IMR-90 (cell line): Measurements from ENCODE around the gene ARFIP1. TPM values are rescaled to one million over a fixed set of nuclear protein-coding genes. Genes with fewer than 3 reads are reported as not detected.

Experiments
- ATAC-seq: fragments of 200-7000 bp; cut with Tn5 transposase; 2 replicates; pipeline ENCODE4 v1.9.1; 2020; ENCODE audit warnings: low read depth, mild to moderate bottlenecking, moderate library complexity
- BruUV-seq: library from RNA; stranded (reverse); fragments of 400-500 nt; replicated peaks from 2 replicates; lab custom pipeline; 2021; lab: Mats Ljungman, UMichigan
- CTCF ChIA-PET: fragments of 300-600 bp; formaldehyde crosslinking; extraction: SDS; loops from one replicate; lab custom pipeline; 2021; ENCODE audit warnings: antibody characterized with exemption; lab: Yijun Ruan, JAX
- POLR2A ChIA-PET: fragments of 300-600 bp; sonication (Branson Sonifier 250); formaldehyde crosslinking; loops from one replicate; lab custom pipeline; 2022; ENCODE audit warnings: antibody characterized with exemption; ENCODE audit not compliant: unreplicated experiment; lab: Charles Lee
- DNase-seq: peaks from one replicate; pipeline ENCODE4 v3.0.0; 2013
- H2AFZ ChIP-seq: replicated peaks from 2 replicates; pipeline ENCODE3; 2013; ENCODE audit warnings: low read length, mild to moderate bottlenecking; ENCODE audit not compliant: poor library complexity
- H2AK5ac ChIP-seq: 2 replicates; pipeline ENCODE4 v1.6.1; 2013; ENCODE audit warnings: low read depth, low read length, inconsistent platforms
- H2AK9ac ChIP-seq: replicated peaks from 2 replicates; pipeline ENCODE3; 2013; ENCODE audit warnings: mild to moderate bottlenecking, low read depth, low read length, moderate library complexity; ENCODE audit not compliant: poor library complexity
- H2BK120ac ChIP-seq: 2 replicates; pipeline ENCODE4 v1.6.1; 2013; ENCODE audit warnings: low read depth, low read length, inconsistent platforms
- H2BK15ac ChIP-seq: 3 replicates; pipeline ENCODE4 v1.6.1; 2013; ENCODE audit warnings: low read depth, low read length, inconsistent platforms
- H2BK20ac ChIP-seq: 2 replicates; pipeline ENCODE4 v1.6.1; 2013; ENCODE audit warnings: low read depth, mild to moderate bottlenecking, inconsistent platforms, low read length, moderate library complexity
- H2BK5ac ChIP-seq: 2 replicates; pipeline ENCODE4 v1.6.1; 2013; ENCODE audit warnings: mild to moderate bottlenecking, low read depth, low read length, inconsistent platforms; ENCODE audit not compliant: poor library complexity, severe bottlenecking
- H3K14ac ChIP-seq: replicated peaks from 2 replicates; pipeline ENCODE4 v1.6.1; 2013; ENCODE audit warnings: low read depth, low read length, inconsistent platforms
- H3K18ac ChIP-seq: 2 replicates; pipeline ENCODE4 v1.6.1; 2013; ENCODE audit warnings: low read depth, low read length, control low read depth
- H3K23ac ChIP-seq: 2 replicates; pipeline ENCODE4 v1.6.1; 2013; ENCODE audit warnings: low read depth, low read length, inconsistent platforms
- H3K27ac ChIP-seq: 2 replicates; pipeline ENCODE4 v1.5.1; 2013; ENCODE audit warnings: mild to moderate bottlenecking, control low read depth, low read length; ENCODE audit not compliant: insufficient read depth
- H3K27me3 ChIP-seq: 2 replicates; pipeline ENCODE4 v1.6.1; 2013; ENCODE audit warnings: low read length; ENCODE audit not compliant: control insufficient read depth, insufficient read depth
- H3K36me3 ChIP-seq: 2 replicates; pipeline ENCODE4 v1.6.1; 2013; ENCODE audit warnings: low read length, mixed read lengths; ENCODE audit not compliant: control insufficient read depth, insufficient read depth
- H3K4ac ChIP-seq: 2 replicates; pipeline ENCODE4 v1.6.1; 2013; ENCODE audit warnings: low read depth, low read length, inconsistent platforms
- H3K4me1 ChIP-seq: 2 replicates; pipeline ENCODE4 v1.6.1; 2013; ENCODE audit warnings: low read length, mixed read lengths; ENCODE audit not compliant: control insufficient read depth, insufficient read depth
- H3K4me2 ChIP-seq: 2 replicates; pipeline ENCODE4 v1.6.1; 2013; ENCODE audit warnings: low read depth, mild to moderate bottlenecking, control low read depth, low read length, moderate library complexity
- H3K4me3 ChIP-seq: 2 replicates; pipeline ENCODE4 v1.5.1; 2013; ENCODE audit warnings: low read depth, mild to moderate bottlenecking, control low read depth, low read length, moderate library complexity; ENCODE audit not compliant: insufficient read depth
- H3K56ac ChIP-seq: 2 replicates; pipeline ENCODE4 v1.6.1; 2013; ENCODE audit warnings: low read length, inconsistent platforms; ENCODE audit not compliant: insufficient read depth; ENCODE audit errors: extremely low read depth
- H3K79me1 ChIP-seq, 2 experiments: 2 replicates each; pipeline ENCODE4 v1.6.1; 2013; ENCODE audit warnings: low read length in 2 of 2, inconsistent platforms in 1 of 2, low read depth in 1 of 2
- H3K9ac ChIP-seq: 2 replicates; pipeline ENCODE4 v1.6.1; 2013; ENCODE audit warnings: low read depth, low read length, control low read depth
- H3K9me1 ChIP-seq: 2 replicates; pipeline ENCODE4 v1.6.1; 2013; ENCODE audit warnings: low read length, inconsistent platforms; ENCODE audit not compliant: insufficient read depth
- H3K9me3 ChIP-seq: 2 replicates; pipeline ENCODE4 v1.6.1; 2013; ENCODE audit warnings: low read length; ENCODE audit not compliant: control insufficient read depth, insufficient read depth
- H4K20me1 ChIP-seq: 2 replicates; pipeline ENCODE4 v1.6.1; 2013; ENCODE audit warnings: low read length, inconsistent platforms; ENCODE audit not compliant: insufficient read depth
- H4K5ac ChIP-seq: 2 replicates; pipeline ENCODE4 v1.6.1; 2013; ENCODE audit warnings: mild to moderate bottlenecking, low read depth, low read length, control low read depth
- H4K8ac ChIP-seq, 2 experiments: 2 replicates each; pipeline ENCODE4 v1.6.1; 2013; ENCODE audit warnings: low read depth in 2 of 2, low read length in 2 of 2, control low read depth in 1 of 2, inconsistent platforms in 1 of 2
- H4K91ac ChIP-seq: 2 replicates; pipeline ENCODE4 v1.6.1; 2013; ENCODE audit warnings: low read depth, low read length, inconsistent platforms; ENCODE audit not compliant: insufficient read depth
- BHLHE40 ChIP-seq: fragments of 150-350 bp; IDR thresholded peaks from 2 replicates; pipeline ENCODE4 v1.6.1; 2016; ENCODE audit warnings: mild to moderate bottlenecking, low read depth, low read length
- CEBPB ChIP-seq: IDR thresholded peaks from 2 replicates; pipeline ENCODE4 v1.6.1; 2012; ENCODE audit warnings: low read depth, low read length, improper control_type of control experiment
- CHD1 ChIP-seq: IDR thresholded peaks from 2 replicates; pipeline ENCODE4 v1.6.1; 2012; ENCODE audit warnings: low read depth, low read length, improper control_type of control experiment
- CTCF ChIP-seq: conservative IDR thresholded peaks from 2 replicates; pipeline ENCODE4 v1.5.1; 2012; ENCODE audit warnings: mild to moderate bottlenecking, low read depth, low read length, improper control_type of control experiment
- ELK1 ChIP-seq: fragments of 150-350 bp; IDR thresholded peaks from 2 replicates; pipeline ENCODE4 v1.6.1; 2016; ENCODE audit warnings: low read depth, mild to moderate bottlenecking, low read length, moderate library complexity, borderline replicate concordance
- FOS ChIP-seq: fragments of 150-350 bp; IDR thresholded peaks from 2 replicates; pipeline ENCODE4 v1.6.1; 2016; ENCODE audit warnings: low read depth, low read length
- MAFK ChIP-seq: IDR thresholded peaks from 2 replicates; pipeline ENCODE4 v1.6.1; 2012; ENCODE audit warnings: low read depth, low read length, improper control_type of control experiment
- MAZ ChIP-seq: IDR thresholded peaks from 2 replicates; pipeline ENCODE4 v1.6.1; 2012; ENCODE audit warnings: low read depth, mild to moderate bottlenecking, low read length, improper control_type of control experiment, moderate library complexity, borderline replicate concordance
- MXI1 ChIP-seq: IDR thresholded peaks from 2 replicates; pipeline ENCODE4 v1.6.1; 2012; ENCODE audit warnings: low read depth, mild to moderate bottlenecking, low read length, moderate library complexity, borderline replicate concordance
- NFE2L2 ChIP-seq: fragments of 150-350 bp; IDR thresholded peaks from 2 replicates; pipeline ENCODE4 v1.6.1; 2016; ENCODE audit warnings: low read depth, mild to moderate bottlenecking, low read length
- POLR2A ChIP-seq: IDR thresholded peaks from 2 replicates; pipeline ENCODE4 v1.6.1; 2012; ENCODE audit warnings: mild to moderate bottlenecking, low read depth, low read length
- RAD21 ChIP-seq: IDR thresholded peaks from 2 replicates; pipeline ENCODE4 v1.6.1; 2012; ENCODE audit warnings: low read length, improper control_type of control experiment
- RCOR1 ChIP-seq: IDR thresholded peaks from 2 replicates; pipeline ENCODE4 v1.6.1; 2012; ENCODE audit warnings: mild to moderate bottlenecking, low read length, improper control_type of control experiment; ENCODE audit not compliant: insufficient replicate concordance
- RFX5 ChIP-seq: IDR thresholded peaks from 2 replicates; pipeline ENCODE4 v1.8.0; 2012; ENCODE audit warnings: low read depth, mild to moderate bottlenecking, low read length, moderate library complexity
- SMC3 ChIP-seq: fragments of 150-350 bp; IDR thresholded peaks from 2 replicates; pipeline ENCODE4 v1.6.1; 2016; ENCODE audit warnings: low read depth, mild to moderate bottlenecking, antibody characterized with exemption, low read length, moderate library complexity
- USF2 ChIP-seq: fragments of 150-350 bp; IDR thresholded peaks from 2 replicates; pipeline ENCODE4 v1.6.1; 2017; ENCODE audit warnings: mild to moderate bottlenecking, antibody characterized with exemption, low read length, low read depth
- WGBS, 2 experiments: methylation state at CpG; one replicate each; pipeline versions ENCODE4 v1.1.5 to v1.1.7; 2013; ENCODE audit warnings: missing lambda C conversion rate in 2 of 2; ENCODE audit not compliant: insufficient read length in 1 of 2; ENCODE audit errors: extremely low coverage in 2 of 2; 5-methylcytosine and 5-hydroxymethylcytosine counted together
- dilution Hi-C: fragments of 300-500 bp; cut with HindIII; formaldehyde crosslinking; loops from one replicate; pipeline ENCODE4 v1.14.3; 2018; ENCODE audit warnings: low sequenced_read_pairs; ENCODE audit not compliant: unreplicated experiment
- in situ Hi-C: fragments of 300-500 bp; cut with MboI; formaldehyde crosslinking; loops from 3 replicates; pipeline ENCODE4 v1.14.3; 2019; ENCODE audit warnings: low sequenced_read_pairs, inconsistent platforms, mixed read lengths
- intact Hi-C: fragments of 100-400 bp; cut with micrococcal nuclease; formaldehyde crosslinking; loops from 2 replicates; pipeline ENCODE4 v1.10.0; 2022
- polyA plus RNA-seq, 3 experiments: library from polyadenylated mRNA; depleted of rRNA; stranded (reverse); fragments of >200 nt; gene quantifications; 2 replicates each; pipeline ENCODE4 v1.2.3, GENCODE V29; 2012; ENCODE audit warnings: low replicate concordance in 1 of 3
- total RNA-seq: library from RNA; depleted of rRNA; stranded (reverse); fragments of >200 nt; gene quantifications from 2 replicates; pipeline ENCODE4 v1.2.3, GENCODE V29; 2012

ARFIP1 gene
- total and polyA plus RNA-seq, 2 of the 4 experiments (the other 2 are of a cell fraction): 12.7 to 30.5 TPM

- Histone ChIP-seq H3K14ac (no peak overlapping the region), H2BK20ac (no peak overlapping the region), H2AFZ (no peak overlapping the region), H3K36me3 (no peaks in the 10 kb centered on the region), H3K18ac (no peak overlapping the region), H3K79me1 (no peaks in the 10 kb centered on the region), H4K20me1 (no peaks in the 10 kb centered on the region), H3K27me3 (peaks cover 12% of the 10 kb centered on the region), H2AK5ac (no peak overlapping the region), H3K9me1 (no peaks in the 10 kb centered on the region), H3K4me3 (no peak overlapping the region), H3K9ac (no peak overlapping the region), H4K91ac (no peak overlapping the region), H2AK9ac (no peak overlapping the region), H3K56ac (no peak overlapping the region), H3K4me1 (no peaks in the 10 kb centered on the region), H3K4me2 (no peak overlapping the region), H4K5ac (no peak overlapping the region), H4K8ac (no peak overlapping the region), H2BK15ac (no peak overlapping the region), H3K4ac (no peak overlapping the region), H2BK120ac (no peak overlapping the region), H3K9me3 (no peaks in the 10 kb centered on the region), H3K27ac (no peak overlapping the region), H2BK5ac (no peak overlapping the region), H3K23ac (no peak overlapping the region)
- intact Hi-C loops (no loop called here), in situ Hi-C loops (no loop called here), dilution Hi-C loops (no loop called here)
- no CpG with 5 or more reads among the region's 9 CpGs for WGBS, 2 experiments
- POLR2A ChIA-PET: no interaction called here
- TF ChIP-seq CHD1 (no peak), SMC3 (no peak), BHLHE40 (no peak), USF2 (no peak), CEBPB (no peak), RFX5 (no peak), MAFK (no peak), RCOR1 (no peak), CTCF (no peak), NFE2L2 (no peak), MAZ (no peak), MXI1 (no peak), RAD21 (no peak), POLR2A (no peak), ELK1 (no peak), FOS (no peak)
- BruUV-seq: no TSS peak
- DNase-seq: no peak
- no peak for ATAC-seq
- CTCF ChIA-PET: no interaction called here
These were observed 165.9 kb downstream of the ARFIP1 start for GRCh38 chr4:152945639-152946038.
